GM12874 (cell line): Measurements from ENCODE around the gene TM7SF2.

Experiments
- TF ChIP-seq, protein P1 (sequence below): IDR thresholded peaks from 2 replicates; pipeline ENCODE4 v1.5.1; 2011; ENCODE audit warnings: low read depth, mild to moderate bottlenecking, control low read depth, low read length, moderate library complexity; ENCODE audit not compliant: insufficient read depth

TM7SF2 gene

DNA sequence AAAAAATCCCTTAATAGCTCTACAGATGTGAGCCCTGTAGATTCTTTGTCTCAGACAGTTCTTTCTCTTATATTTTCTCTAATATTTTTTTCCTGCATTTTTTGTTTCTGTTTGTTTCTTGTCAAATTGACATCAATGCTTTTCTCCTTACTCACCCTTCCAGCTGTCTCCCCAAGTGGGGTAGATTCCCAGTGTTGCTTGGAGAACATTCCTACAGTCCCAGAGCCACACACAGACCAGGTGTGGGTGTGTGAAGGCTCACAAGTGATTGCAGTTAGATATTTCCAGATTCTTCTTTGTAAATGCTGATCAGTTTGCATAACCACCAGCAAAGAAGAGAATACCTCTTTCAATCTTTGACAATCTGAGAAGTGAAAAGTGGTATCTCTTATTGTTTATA is 8.2 kb upstream of the TM7SF2 start:
- TF ChIP-seq, protein P1, sequence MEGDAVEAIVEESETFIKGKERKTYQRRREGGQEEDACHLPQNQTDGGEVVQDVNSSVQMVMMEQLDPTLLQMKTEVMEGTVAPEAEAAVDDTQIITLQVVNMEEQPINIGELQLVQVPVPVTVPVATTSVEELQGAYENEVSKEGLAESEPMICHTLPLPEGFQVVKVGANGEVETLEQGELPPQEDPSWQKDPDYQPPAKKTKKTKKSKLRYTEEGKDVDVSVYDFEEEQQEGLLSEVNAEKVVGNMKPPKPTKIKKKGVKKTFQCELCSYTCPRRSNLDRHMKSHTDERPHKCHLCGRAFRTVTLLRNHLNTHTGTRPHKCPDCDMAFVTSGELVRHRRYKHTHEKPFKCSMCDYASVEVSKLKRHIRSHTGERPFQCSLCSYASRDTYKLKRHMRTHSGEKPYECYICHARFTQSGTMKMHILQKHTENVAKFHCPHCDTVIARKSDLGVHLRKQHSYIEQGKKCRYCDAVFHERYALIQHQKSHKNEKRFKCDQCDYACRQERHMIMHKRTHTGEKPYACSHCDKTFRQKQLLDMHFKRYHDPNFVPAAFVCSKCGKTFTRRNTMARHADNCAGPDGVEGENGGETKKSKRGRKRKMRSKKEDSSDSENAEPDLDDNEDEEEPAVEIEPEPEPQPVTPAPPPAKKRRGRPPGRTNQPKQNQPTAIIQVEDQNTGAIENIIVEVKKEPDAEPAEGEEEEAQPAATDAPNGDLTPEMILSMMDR: no peak

DNA sequence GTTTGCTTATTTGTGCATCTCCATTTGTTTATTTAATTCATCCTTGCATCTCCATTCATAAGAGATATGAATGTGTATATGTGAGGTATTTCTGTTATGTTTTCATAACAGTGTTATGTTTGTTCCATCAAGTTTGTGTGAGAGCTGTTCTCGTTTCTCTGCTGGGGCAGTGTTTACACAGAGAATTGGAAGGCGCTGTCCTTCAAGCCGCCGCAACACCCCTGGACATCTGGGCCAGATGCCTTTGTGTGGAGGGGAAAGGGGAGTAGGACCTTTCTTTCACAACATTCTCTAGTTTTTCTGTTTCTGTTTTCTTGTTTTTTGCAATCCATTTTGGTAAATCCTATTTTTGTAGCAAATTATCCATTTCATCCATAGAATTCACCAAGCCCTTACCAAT is 7.0 kb upstream of the TM7SF2 start:
- TF ChIP-seq, protein P1: no peak

DNA sequence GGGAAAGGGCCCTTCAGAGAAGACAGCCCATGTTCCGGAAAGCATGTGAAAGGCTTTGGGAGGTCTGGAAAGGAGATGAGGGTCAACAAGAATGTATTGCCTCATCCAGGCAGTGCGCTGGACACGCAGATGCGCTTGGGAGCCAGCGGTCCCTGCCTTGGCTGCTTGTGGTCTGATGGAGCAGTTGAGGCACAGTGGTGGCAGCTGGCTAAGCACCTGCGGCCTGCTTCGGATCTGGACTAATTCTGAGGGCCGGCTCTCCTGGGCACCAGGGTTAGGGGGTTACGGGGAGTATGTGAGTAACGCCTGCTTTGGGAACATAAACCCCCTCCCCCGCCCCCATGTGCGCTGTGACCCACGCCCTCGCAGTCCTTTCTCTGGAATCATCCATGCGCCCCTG is 4.6 kb upstream of the TM7SF2 start:
- TF ChIP-seq, protein P1: no peak

DNA sequence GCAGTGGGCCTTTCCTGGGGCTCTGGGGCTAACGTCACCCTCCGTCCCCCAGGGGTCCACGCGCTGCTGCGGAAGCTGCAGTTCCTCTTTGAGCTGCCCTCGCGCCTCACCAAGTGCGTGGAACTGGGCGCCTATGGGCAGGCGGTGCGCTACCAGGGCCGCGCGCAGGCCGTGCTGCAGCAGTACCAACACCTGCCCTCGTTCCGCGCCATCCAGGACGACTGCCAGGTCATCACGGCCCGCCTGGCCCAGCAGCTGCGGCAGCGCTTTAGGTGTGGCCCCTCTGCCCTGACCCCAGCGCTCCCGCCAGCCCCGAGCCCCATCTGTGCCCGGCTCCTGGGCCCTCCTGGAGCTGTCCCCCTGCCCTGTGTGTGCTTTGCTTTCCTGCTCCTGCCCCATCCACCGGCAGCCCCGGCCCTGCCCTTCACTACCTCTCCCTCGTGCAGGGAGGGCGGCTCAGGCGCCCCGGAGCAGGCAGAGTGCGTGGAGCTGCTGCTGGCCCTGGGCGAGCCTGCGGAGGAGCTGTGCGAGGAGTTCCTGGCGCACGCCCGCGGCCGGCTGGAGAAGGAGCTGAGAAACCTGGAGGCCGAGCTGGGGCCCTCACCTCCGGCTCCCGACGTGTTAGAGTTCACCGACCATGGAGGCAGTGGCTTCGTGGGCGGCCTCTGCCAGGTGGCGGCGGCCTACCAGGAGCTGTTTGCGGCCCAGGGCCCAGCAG is 3.8 kb upstream of the TM7SF2 start:
- TF ChIP-seq, protein P1: no peak

DNA sequence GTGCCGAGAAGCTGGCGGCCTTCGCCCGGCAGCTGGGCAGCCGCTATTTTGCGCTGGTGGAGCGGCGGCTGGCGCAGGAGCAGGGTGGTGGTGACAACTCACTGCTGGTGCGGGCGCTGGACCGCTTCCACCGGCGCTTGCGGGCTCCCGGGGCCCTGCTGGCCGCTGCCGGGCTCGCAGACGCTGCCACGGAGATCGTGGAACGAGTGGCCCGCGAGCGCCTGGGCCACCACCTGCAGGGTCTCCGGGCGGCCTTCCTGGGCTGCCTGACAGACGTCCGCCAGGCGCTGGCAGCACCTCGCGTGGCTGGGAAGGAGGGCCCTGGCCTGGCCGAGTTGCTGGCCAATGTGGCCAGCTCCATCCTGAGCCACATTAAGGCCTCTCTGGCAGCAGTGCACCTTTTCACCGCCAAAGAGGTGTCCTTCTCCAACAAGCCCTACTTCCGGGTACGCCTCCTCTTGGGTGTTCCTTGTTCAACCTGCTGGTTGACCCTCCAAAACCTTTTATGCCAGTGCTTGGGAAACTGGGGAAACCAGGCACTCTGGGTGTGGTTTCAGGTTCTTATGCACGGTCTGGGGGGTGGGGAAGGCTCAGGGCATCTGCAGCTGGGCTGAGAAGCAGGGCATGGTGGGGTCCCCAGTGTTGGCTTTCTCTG is 3.1 kb upstream of the TM7SF2 start:
- TF ChIP-seq, protein P1: no peak

DNA sequence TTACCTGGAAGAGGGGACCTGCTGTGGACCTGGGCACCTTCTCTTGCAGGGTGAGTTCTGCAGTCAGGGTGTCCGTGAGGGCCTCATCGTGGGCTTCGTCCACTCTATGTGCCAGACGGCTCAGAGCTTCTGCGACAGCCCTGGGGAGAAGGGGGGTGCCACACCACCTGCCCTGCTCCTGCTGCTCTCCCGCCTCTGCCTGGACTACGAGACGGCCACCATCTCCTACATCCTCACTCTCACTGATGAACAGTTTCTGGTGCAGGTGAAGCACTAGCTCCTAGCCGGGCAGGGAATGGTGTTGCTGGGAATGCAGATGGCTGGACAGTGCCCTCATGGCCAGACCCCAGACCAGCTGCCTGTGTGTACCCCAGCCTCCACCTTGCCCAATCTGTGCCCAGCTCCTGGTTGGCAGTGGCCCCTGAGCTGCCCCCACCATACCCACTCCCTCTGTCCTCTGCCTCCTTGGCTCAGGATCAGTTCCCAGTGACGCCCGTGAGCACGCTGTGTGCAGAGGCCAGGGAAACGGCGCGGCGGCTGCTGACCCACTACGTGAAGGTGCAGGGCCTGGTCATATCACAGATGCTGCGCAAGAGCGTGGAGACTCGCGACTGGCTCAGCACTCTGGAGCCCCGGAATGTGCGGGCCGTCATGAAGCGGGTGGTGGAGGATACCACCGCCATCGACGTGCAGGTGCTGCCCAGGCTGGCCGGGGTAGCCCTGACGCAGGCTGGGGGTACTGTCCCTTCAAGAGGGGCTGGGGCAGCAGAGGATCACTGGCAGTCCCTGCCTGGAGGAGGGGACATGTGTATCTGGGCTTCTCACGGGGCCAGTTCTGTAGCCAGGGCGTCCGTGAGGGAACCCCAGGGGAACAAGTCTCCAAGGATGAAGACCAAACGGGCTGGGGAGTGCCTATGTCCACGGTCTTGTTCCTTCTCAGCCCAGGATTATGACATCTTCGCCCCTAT is 2.2 kb upstream of the TM7SF2 start:
- TF ChIP-seq, protein P1: no peak

DNA sequence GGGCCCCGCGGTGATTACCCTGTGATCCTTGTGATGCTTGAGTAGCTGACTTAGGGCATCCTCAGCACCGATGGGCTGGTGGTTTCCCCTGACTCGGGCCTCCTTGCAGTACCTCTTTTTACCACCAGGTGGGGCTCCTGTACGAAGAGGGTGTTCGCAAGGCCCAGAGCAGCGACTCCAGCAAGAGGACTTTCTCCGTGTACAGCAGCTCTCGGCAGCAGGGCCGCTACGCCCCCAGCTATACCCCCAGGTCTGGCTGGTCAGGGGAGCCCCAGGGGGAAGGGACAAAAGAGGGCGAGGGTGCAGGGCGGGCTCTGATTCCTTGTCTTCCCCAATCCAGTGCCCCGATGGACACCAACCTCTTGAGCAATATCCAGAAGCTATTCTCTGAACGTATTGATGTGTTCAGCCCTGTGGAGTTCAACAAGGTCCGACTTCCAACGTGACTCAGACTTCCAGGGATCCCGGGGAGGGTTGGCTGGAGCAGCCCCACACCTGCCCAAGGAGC is 1.3 kb upstream of the TM7SF2 start:
- TF ChIP-seq, protein P1: peak; percentile 97
